ENCODE results near the gene OSBPL5.
A peak's percentile ranks its signal among the peaks of the same experiment; 100 is the strongest.

OSBPL5 gene

GRCh38 chr11:3049430-3050243 is 115.5 kb downstream of the OSBPL5 start:
- DNase-seq = peak; percentile 23

GRCh38 chr11:3047637-3048036 is 117.5 kb downstream of the OSBPL5 start:
- no peak for DNase-seq

GRCh38 chr11:3046641-3047040 is 118.5 kb downstream of the OSBPL5 start:
- DNase-seq = no peak

GRCh38 chr11:3046190-3046589 is 118.9 kb downstream of the OSBPL5 start:
- DNase-seq = no peak

- DNase-seq = no peak
Measured at GRCh38 chr11:3044915-3045314, 120.2 kb downstream of the OSBPL5 start.

- DNase-seq = no peak
Measured at GRCh38 chr11:3044004-3044403, 121.1 kb downstream of the OSBPL5 start.

- no peak for DNase-seq
Measured at GRCh38 chr11:3043315-3043871, 121.7 kb downstream of the OSBPL5 start.

GRCh38 chr11:3042496-3043314 is 122.4 kb downstream of the OSBPL5 start:
- DNase-seq = no peak

GRCh38 chr11:3041699-3042441 is 123.2 kb downstream of the OSBPL5 start:
- DNase-seq = no peak

GRCh38 chr11:3040881-3041280 is 124.2 kb downstream of the OSBPL5 start:
- DNase-seq = no peak

- no peak for DNase-seq
Measured at GRCh38 chr11:3037945-3038271, 127.2 kb downstream of the OSBPL5 start.

Data from hematopoietic multipotent progenitor cell treated with erythropoietin and hydrocortisone succinate and interleukin-3 and kit ligand, for 4 days (in vitro differentiated cells).